ENCODE measurements around the gene COLEC11.

DNA sequence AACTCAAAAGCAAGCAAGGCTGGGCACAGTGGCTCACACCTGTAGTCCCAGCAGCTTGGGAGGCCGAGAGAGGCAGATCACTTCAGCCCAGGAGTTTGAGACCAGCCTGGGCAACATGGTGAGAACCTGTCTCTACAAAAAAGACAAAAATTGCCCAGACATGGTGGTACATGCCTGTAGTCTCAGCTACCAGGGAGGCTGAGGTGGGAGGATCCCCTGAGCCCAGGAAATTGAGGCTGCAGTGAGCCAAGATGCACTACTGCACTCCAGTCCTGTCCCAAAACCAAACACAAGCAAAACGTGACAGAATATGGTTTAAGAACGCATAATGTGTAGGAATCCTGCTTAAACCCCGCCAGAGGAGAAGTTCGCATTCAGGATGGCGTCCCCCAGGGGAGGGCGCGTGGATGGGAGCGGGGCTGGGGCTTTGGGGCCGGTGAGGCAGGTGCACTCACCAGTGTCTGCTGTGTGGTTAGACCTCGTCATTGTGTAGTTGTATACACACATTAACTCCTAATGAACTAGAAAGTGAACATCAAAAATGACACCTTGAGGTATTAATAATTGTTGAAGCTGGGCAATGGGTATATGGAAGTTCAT, 5.4 kb downstream of the COLEC11 start:
- TF ChIP-seq, protein P1, sequence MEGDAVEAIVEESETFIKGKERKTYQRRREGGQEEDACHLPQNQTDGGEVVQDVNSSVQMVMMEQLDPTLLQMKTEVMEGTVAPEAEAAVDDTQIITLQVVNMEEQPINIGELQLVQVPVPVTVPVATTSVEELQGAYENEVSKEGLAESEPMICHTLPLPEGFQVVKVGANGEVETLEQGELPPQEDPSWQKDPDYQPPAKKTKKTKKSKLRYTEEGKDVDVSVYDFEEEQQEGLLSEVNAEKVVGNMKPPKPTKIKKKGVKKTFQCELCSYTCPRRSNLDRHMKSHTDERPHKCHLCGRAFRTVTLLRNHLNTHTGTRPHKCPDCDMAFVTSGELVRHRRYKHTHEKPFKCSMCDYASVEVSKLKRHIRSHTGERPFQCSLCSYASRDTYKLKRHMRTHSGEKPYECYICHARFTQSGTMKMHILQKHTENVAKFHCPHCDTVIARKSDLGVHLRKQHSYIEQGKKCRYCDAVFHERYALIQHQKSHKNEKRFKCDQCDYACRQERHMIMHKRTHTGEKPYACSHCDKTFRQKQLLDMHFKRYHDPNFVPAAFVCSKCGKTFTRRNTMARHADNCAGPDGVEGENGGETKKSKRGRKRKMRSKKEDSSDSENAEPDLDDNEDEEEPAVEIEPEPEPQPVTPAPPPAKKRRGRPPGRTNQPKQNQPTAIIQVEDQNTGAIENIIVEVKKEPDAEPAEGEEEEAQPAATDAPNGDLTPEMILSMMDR (IDR thresholded peaks at IDR 0.05): no peak
- no peak for TF ChIP-seq POLR2A (IDR thresholded peaks at IDR 0.05)
- TF ChIP-seq EP300 (IDR thresholded peaks at IDR 0.05): no peak
